Tibial nerve (tissue), 3 donors: ENCODE data around the gene MCF2L.

ENCODE experiments used
- POLR2A ChIP-seq, 2 donors: fragments of 450-650 bp; IDR thresholded peaks; one replicate each; pipeline ENCODE4 v1.6.1; 2017; ENCODE audit warnings: antibody characterized with exemption in 2 of 2, mild to moderate bottlenecking in 2 of 2, moderate library complexity in 2 of 2
- TF ChIP-seq, protein P1 (sequence below), 5 experiments: fragments of 200-600 bp in 3 of 5; fragments of 450-650 bp in 2 of 5; sonication (generic) in 3 of 5; IDR thresholded peaks; one replicate each; pipeline ENCODE4 v1.5.1; 2016 to 2019; ENCODE audit warnings: antibody characterized with exemption in 5 of 5, mild to moderate bottlenecking in 3 of 5, moderate library complexity in 2 of 5

DNA sequence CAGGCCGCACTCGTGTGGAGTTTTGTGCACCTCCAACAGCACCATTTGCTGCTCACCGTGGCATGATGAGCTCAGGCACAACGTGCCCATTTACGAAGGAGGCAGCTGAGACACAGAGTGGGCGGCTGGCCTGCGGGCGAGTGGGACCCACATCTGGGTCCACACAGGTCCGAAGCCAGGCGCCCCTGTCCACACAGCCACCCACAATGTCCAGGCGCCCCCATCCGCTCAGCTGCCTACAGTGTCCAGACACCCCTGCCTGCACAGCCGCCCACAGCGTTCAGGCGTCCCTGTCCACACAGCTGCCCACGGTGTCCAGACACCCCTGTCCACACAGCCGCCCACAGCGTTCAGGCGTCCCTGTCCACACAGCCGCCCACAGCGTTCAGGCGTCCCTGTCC is 94.1 kb downstream of the MCF2L start:
- TF ChIP-seq, protein P1, sequence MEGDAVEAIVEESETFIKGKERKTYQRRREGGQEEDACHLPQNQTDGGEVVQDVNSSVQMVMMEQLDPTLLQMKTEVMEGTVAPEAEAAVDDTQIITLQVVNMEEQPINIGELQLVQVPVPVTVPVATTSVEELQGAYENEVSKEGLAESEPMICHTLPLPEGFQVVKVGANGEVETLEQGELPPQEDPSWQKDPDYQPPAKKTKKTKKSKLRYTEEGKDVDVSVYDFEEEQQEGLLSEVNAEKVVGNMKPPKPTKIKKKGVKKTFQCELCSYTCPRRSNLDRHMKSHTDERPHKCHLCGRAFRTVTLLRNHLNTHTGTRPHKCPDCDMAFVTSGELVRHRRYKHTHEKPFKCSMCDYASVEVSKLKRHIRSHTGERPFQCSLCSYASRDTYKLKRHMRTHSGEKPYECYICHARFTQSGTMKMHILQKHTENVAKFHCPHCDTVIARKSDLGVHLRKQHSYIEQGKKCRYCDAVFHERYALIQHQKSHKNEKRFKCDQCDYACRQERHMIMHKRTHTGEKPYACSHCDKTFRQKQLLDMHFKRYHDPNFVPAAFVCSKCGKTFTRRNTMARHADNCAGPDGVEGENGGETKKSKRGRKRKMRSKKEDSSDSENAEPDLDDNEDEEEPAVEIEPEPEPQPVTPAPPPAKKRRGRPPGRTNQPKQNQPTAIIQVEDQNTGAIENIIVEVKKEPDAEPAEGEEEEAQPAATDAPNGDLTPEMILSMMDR (IDR thresholded peaks at IDR 0.05), result no peak
- no peak for TF ChIP-seq POLR2A (IDR thresholded peaks at IDR 0.05)
